Left lobe of liver (tissue), 2 donors: ENCODE measurements around the gene DNALI1. TPM values are rescaled to one million over a fixed set of nuclear protein-coding genes. Genes with fewer than 3 reads are reported as not detected.

Source experiments
- ATAC-seq: fragments of 200-7000 bp; cut with Tn5 transposase; one replicate; pipeline ENCODE4 v1.9.1; 2020; ENCODE audit warnings: mild to moderate bottlenecking, moderate library complexity
- DNase-seq: peaks from one replicate; pipeline ENCODE4 v3.0.0-alpha.2; 2020; ENCODE audit warnings: low spot score
- total RNA-seq: library from RNA; stranded (reverse); gene quantifications from one replicate; pipeline ENCODE4 v1.2.1, GENCODE V29; 2021
- donor health status: DM: no; HTN: no; CAD: no; lungs with moderate emphysema.
- donor health status: DM: no; HTN: yes; CAD: no.

The DNALI1 gene
- total RNA-seq, 1 donor from 2014 or later: 6.8 TPM

DNA sequence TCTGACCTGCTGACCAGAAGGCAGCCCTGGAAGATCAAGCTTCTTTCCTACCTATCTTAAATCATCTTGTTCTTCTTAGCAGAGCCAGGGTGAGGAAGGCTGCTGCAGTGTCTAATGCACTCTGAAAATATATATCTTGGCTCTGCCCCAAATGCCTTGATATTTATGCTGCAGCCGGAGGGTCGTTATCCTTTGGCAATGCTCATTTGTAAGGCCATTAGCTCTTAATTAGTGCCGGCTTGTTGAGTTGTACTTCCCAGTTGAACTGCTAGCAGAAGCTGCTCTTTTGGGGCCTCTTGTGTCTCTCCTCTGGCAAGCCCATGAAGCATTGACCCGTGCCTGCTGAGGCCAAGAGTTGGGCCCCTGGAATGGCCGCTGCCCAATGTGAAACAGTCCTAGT lies 43.2 kb downstream of the DNALI1 start:
- ATAC-seq: no peak
- no peak for DNase-seq

- DNase-seq: no peak
- no peak for ATAC-seq
These were observed 44.7 kb downstream of the DNALI1 start for GRCh38 chr1:37601441-37601840.

DNA sequence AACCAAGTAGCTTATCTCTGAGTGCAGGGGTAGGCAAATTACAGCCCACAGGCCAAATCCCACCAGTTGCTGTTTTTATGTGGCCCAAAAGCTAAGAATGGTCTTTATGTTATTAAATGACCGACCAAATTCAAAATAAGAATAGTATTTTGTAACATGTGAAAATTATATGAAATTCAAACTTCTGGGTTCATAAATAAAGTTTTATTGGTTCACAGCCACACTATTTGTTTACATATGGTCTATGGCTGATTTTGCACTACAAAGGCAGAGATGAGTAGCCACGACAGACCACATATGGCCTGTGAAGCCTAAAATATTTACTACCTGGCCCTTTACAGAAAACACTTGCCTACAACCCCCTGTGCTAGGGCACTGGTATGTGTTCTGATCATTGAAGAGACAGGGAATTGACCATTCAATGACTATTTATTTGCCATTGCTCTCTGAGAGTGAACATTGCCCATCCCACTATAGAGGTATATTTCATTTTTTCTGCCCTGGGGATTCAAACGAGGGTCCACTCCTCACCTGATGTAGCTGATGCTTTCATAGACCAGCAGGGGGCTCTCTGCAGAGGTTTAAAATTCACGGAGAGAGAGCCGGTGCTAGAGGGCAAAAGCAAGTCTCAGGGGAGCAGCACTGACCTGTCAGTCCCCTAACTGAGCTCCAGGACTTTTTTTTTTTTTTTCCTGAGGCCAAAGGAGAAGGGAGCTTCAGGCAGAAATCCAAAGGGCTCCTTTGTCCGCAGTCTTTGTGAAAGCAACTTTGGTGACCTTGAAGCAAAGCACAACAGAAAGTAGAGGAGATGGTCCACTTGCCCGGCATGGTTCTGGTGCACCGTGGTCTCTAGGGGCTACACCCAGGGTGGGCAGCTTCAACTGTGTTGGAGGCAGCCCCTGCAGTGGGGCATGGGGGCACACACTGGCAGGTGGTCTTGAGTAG lies 46.3 kb downstream of the DNALI1 start:
- DNase-seq: no peak
- peak; percentile 77 for ATAC-seq

GRCh38 chr1:37605061-37605650 lies 48.4 kb downstream of the DNALI1 start:
- no peak for DNase-seq
- ATAC-seq: no peak

DNA sequence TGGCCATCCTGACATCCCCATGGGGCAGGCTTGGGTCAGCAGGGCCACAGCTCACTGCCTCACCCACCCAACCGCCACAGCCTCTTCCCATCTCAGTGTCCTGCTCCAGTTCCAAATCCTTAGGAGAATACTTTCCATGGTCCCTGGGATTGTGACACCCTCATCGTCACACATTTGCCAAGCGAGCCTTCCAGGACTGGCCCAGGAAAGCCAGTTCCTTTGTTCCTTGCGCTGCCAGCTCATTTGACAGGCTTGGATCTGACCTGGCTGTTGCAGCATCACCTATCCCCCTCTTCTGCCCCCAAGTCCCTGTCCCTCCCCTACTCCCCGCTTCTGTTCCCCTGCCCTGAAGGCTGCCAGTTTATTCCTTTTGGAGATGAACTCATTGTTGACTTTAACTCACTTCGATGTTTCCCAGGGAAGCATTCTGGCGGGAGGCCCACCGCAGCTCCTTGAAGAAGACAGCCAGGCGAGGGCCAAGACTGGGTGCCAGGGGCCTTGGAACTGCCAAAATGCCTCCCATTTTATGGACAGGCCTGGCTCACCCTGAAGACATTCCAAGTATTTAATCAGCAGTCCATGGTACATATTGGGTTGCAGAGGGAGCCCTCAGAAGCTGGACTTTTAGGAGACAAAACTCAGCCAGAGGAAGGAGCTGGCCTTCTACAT lies 49.2 kb downstream of the DNALI1 start:
- no peak for ATAC-seq
- DNase-seq: no peak

DNA sequence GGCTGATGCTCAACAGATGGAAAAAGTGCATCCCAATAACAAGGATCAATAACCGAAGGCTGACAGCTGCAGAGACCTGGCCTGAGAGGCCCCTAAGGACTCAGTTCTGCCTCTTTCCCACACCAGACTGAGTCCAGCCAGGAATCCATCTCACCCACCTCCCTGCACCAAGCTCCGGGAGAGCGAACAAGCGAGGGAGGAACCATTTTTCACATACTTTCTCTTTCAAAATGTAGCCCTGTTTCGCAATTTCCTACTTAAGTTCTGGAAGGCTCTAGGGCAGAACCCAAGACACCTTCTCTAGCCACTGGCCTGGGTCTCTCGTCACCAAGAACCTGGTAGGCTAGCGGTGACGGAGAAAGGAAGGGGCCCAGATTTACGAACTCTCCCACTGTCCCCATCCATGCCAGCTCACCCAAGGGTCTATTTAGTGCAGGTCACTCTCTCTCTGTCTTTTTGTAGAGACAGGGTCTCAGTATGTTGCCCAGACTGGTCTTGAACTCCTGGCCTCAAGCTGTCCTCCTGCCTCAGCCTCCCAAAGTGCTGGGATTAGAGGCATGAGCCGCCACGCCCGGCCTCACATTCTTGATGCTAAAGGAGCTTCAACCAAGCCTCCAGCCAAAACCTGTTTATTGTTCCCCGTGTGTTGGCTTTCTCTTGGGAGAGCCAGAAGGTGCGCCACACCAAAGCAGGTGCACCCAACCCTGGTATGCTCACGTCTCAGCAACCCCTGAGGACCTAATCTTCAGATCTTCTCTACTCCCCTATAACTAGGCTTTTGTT lies 49.9 kb downstream of the DNALI1 start:
- ATAC-seq (no peak), DNase-seq (no peak)

- DNase-seq: no peak
- ATAC-seq: no peak
These were observed 52.3 kb downstream of the DNALI1 start for GRCh38 chr1:37609002-37609401.

GRCh38 chr1:37609994-37610393 lies 53.3 kb downstream of the DNALI1 start:
- DNase-seq: no peak
- no peak for ATAC-seq

GRCh38 chr1:37612186-37612585 lies 55.4 kb downstream of the DNALI1 start:
- DNase-seq: no peak
- no peak for ATAC-seq

GRCh38 chr1:37614105-37614504 lies 57.4 kb downstream of the DNALI1 start:
- ATAC-seq (no peak), DNase-seq (no peak)

DNA sequence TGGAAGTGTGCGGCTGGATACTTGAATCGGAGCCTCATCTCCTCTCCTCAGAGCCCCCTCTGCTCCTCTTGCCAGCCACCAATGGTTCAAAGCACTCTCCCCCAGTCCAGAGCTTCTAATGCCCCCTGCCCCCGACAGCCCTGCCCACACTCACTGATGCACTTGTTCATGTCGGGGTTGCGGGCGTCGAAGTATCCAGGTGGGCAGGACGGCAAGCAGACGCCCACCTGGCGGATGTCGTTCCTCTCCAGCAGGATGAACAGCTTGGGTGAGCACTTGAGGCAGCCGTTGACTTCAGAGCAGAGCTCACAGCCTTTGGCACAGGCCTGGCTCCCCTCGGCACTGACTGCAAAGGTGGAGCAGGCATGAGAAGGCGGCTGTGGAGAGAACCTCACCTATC lies 59.6 kb downstream of the DNALI1 start:
- no peak for DNase-seq
- ATAC-seq: no peak

Other genes starting within 250 kb of the DNALI1 start
- 3.0 TPM for gene ZC3H12A, start 82.4 kb upstream of the DNALI1 start, total RNA-seq
- gene MEAF6, start 42.2 kb upstream of the DNALI1 start, total RNA-seq: 16.0 TPM
- gene SNIP1, start 2.6 kb upstream of the DNALI1 start, total RNA-seq: 6.9 TPM
- gene GNL2, start 39.0 kb downstream of the DNALI1 start, total RNA-seq: 11.5 TPM
- gene RSPO1, start 78.0 kb downstream of the DNALI1 start, total RNA-seq: not detected
- 0.55 TPM for gene CDCA8, start 135.6 kb downstream of the DNALI1 start, total RNA-seq
- 0.03 TPM for gene EPHA10, start 208.2 kb downstream of the DNALI1 start, total RNA-seq
- gene MANEAL, start 236.9 kb downstream of the DNALI1 start, total RNA-seq: 4.3 TPM